K562 (cell line): ENCODE results near the gene ATG10. TPM values are rescaled to one million over a fixed set of nuclear protein-coding genes. Genes with fewer than 3 reads are reported as not detected.

Experiments used
- ATAC-seq: fragments of 200-7000 bp; cut with Tn5 transposase; 3 replicates; pipeline ENCODE4 v1.9.1; 2020; ENCODE audit warnings: moderate library complexity
- BruUV-seq: library from RNA; stranded (reverse); fragments of 400-500 nt; replicated peaks from 2 replicates; lab custom pipeline; 2021; lab: Mats Ljungman, UMichigan
- CTCF ChIA-PET: fragments of 300-600 bp; formaldehyde crosslinking; extraction: SDS; loops from one replicate; lab custom pipeline; 2021; ENCODE audit warnings: low intra/inter-chr PET ratio; lab: Yijun Ruan, JAX
- POLR2A ChIA-PET: fragments of 300-600, 350-650 bp; sonication (Branson Sonifier 250); formaldehyde crosslinking; extraction: SDS; loops from one replicate; lab custom pipeline; 2021; ENCODE audit warnings: antibody characterized with exemption, inconsistent platforms; lab: Yijun Ruan, JAX
- DNase-seq, 4 experiments: peaks; one replicate each; pipeline versions ENCODE4 v3.0.0 to v3.0.0-alpha.2; 2011 to 2018; ENCODE audit warnings: low spot score in 3 of 4, mixed read lengths in 3 of 4; ENCODE audit errors: extremely low read depth in 1 of 4
- FAIRE-seq: peaks from 2 replicates; lab custom pipeline; 2011; peaks lifted over from hg19 to GRCh38; lab: Jason Lieb, UNC
- H2AFZ ChIP-seq: 2 replicates; pipeline ENCODE4 v1.6.0; 2011; ENCODE audit warnings: low read depth, low read length, control low read depth, inconsistent platforms
- H3K27ac ChIP-seq: fragments of 200-600 bp; 3 replicates; pipeline ENCODE4 v1.8.0; 2011; ENCODE audit warnings: low read depth, mild to moderate bottlenecking, control low read depth, inconsistent platforms, low read length, moderate library complexity, mixed read lengths; ENCODE audit errors: extremely low read depth
- H3K27me3 ChIP-seq, 2 experiments: fragments of 300-600 bp in 1 of 2; 2 replicates in 1 of 2; 3 replicates in 1 of 2; pipeline versions ENCODE4 v1.6.0 to v1.8.0; 2011; ENCODE audit warnings: inconsistent platforms in 2 of 2, low read length in 2 of 2, mild to moderate bottlenecking in 1 of 2, mixed read lengths in 1 of 2, moderate library complexity in 1 of 2; ENCODE audit not compliant: control insufficient read depth in 2 of 2, insufficient read depth in 2 of 2
- H3K36me3 ChIP-seq: fragments of 300-600 bp; 3 replicates; pipeline ENCODE4 v1.8.0; 2011; ENCODE audit warnings: mild to moderate bottlenecking, low read length, inconsistent platforms; ENCODE audit not compliant: control insufficient read depth, insufficient read depth
- H3K4me1 ChIP-seq, 2 experiments: fragments of 200-600 bp in 1 of 2; replicated peaks in 1 of 2; 2 replicates in 1 of 2; 3 replicates in 1 of 2; pipeline versions ENCODE4 v1.5.1 to v1.8.0; 2011; ENCODE audit warnings: inconsistent platforms in 2 of 2, low read length in 2 of 2, mild to moderate bottlenecking in 1 of 2, mixed read lengths in 1 of 2, moderate library complexity in 1 of 2; ENCODE audit not compliant: control insufficient read depth in 2 of 2, insufficient read depth in 2 of 2
- H3K4me2 ChIP-seq: 2 replicates; pipeline ENCODE4 v1.6.1; 2011; ENCODE audit warnings: low read length, control low read depth, inconsistent platforms, mixed read lengths; ENCODE audit not compliant: insufficient read depth
- H3K4me3 ChIP-seq: fragments of 200-600 bp; sonication (generic), shearing (Covaris generic); 2 replicates; pipeline ENCODE4 v1.5.1; 2016; ENCODE audit warnings: control low read depth, inconsistent platforms
- H3K79me2 ChIP-seq: fragments of 200-600 bp; 3 replicates; pipeline ENCODE4 v1.8.0; 2011; ENCODE audit warnings: low read length, inconsistent platforms; ENCODE audit not compliant: control insufficient read depth, insufficient read depth
- H3K9ac ChIP-seq, 2 experiments: 2 replicates each; pipeline versions ENCODE4 v1.6.0 to v1.6.1; 2011; ENCODE audit warnings: low read depth in 2 of 2, low read length in 2 of 2, control low read depth in 1 of 2, inconsistent platforms in 1 of 2, mild to moderate bottlenecking in 1 of 2, mixed read lengths in 1 of 2; ENCODE audit not compliant: insufficient read depth in 1 of 2
- H3K9me1 ChIP-seq: one replicate; pipeline ENCODE4 v1.6.0; 2011; ENCODE audit warnings: inconsistent platforms, mild to moderate bottlenecking, low read length, moderate library complexity; ENCODE audit not compliant: control insufficient read depth, insufficient read depth
- H3K9me3 ChIP-seq: replicated peaks from 2 replicates; pipeline ENCODE4 v1.5.1; 2011; ENCODE audit warnings: low read depth, low read length, inconsistent platforms; ENCODE audit not compliant: control insufficient read depth, insufficient read depth
- H4K20me1 ChIP-seq: replicated peaks from 2 replicates; pipeline ENCODE4 v1.6.1; 2011; ENCODE audit warnings: low read length, inconsistent platforms, mixed read lengths; ENCODE audit not compliant: control insufficient read depth, insufficient read depth
- JUN ChIP-seq, 2 experiments: sonication (generic) in 1 of 2; formaldehyde crosslinking in 1 of 2; IDR thresholded peaks; 2 replicates each; pipeline versions ENCODE4 v1.6.1 to v1.8.0; 2012 to 2022; ENCODE audit warnings: borderline replicate concordance in 2 of 2, mild to moderate bottlenecking in 2 of 2, improper control_type of control experiment in 1 of 2, low read depth in 1 of 2, low read length in 1 of 2, missing genetic modification reagents in 1 of 2
- PHF8 ChIP-seq: fragments of 200-600 bp; sonication (generic); IDR thresholded peaks from 2 replicates; pipeline ENCODE4 v1.6.1; 2012; ENCODE audit warnings: mixed run types, mild to moderate bottlenecking, inconsistent platforms, low read length, moderate library complexity, borderline replicate concordance
- PURB ChIP-seq: sonication (generic); formaldehyde crosslinking; IDR thresholded peaks from 2 replicates; pipeline ENCODE4 v1.9.0; 2021; ENCODE audit warnings: low read depth, mild to moderate bottlenecking, missing genetic modification reagents
- TBL1XR1 ChIP-seq, 2 experiments: IDR thresholded peaks; 2 replicates each; pipeline ENCODE4 v1.6.1; 2012; ENCODE audit warnings: improper control_type of control experiment in 2 of 2, low read length in 2 of 2, mild to moderate bottlenecking in 1 of 2
- ZBED1 ChIP-seq: IDR thresholded peaks from 2 replicates; pipeline ENCODE4 v1.6.1; 2014
- ZNF133 ChIP-seq: fragments of 250-450 bp; sonication (Bioruptor Pico); IDR thresholded peaks from 2 replicates; pipeline ENCODE4 v1.4.0; 2020; ENCODE audit warnings: mild to moderate bottlenecking
- ZNF217 ChIP-seq: sonication (generic); formaldehyde crosslinking; IDR thresholded peaks from 2 replicates; pipeline ENCODE4 v1.8.0; 2022; ENCODE audit warnings: mild to moderate bottlenecking, missing genetic modification reagents
- WGBS: fragments of 100-300 bp; shearing (Covaris generic); methylation state at CpG from one replicate; pipeline ENCODE4 v1.1.6; 2016; ENCODE audit warnings: low coverage, mixed read lengths; ENCODE audit not compliant: insufficient coverage; ENCODE audit errors: missing lambda C conversion rate; 5-methylcytosine and 5-hydroxymethylcytosine counted together
- in situ Hi-C: fragments of 300-500 bp; cut with MboI; formaldehyde crosslinking; loops from 4 replicates; pipeline ENCODE4 v1.15.0; 2018; ENCODE audit warnings: inconsistent platforms, mixed read lengths
- intact Hi-C: fragments of 100-400 bp; cut with micrococcal nuclease; formaldehyde crosslinking; loops from 2 replicates; pipeline ENCODE4 v1.14.2; 2022
- polyA plus RNA-seq, 8 experiments: library from polyadenylated mRNA; depleted of rRNA in 4 of 8; stranded (reverse) in 5 of 8; unstranded in 3 of 8; fragments of >200 nt; fragmentation: Nextera tagmentation in 2 of 8; fragmentation: Illumina TruSeq in 1 of 8; extraction: Ambion mirVana in 2 of 8; extraction: Trizol in 1 of 8; gene quantifications; 2 replicates each; pipeline versions ENCODE4 v1.2.1 to v1.2.3, GENCODE V29; 2011 to 2014; ENCODE audit warnings: inconsistent platforms in 1 of 8, missing spikeins in 1 of 8
- total RNA-seq, 7 experiments: library from RNA; depleted of rRNA in 6 of 7; stranded (reverse); fragments of >200 nt in 6 of 7; fragmentation: Illumina TruSeq in 2 of 7; extraction: Trizol in 2 of 7; gene quantifications; 2 replicates each; pipeline versions ENCODE4 v1.2.1 to v1.2.3, GENCODE V29; 2011 to 2021; ENCODE audit warnings: low replicate concordance in 1 of 7
- TF ChIP-seq, protein P1 (sequence below), 2 experiments: fragments of 450-650 bp in 1 of 2; sonication (generic) in 1 of 2; formaldehyde crosslinking in 1 of 2; IDR thresholded peaks in 1 of 2; conservative IDR thresholded peaks in 1 of 2; 2 replicates each; pipeline versions ENCODE4 v1.6.1 to v1.8.1; 2016 to 2023; ENCODE audit warnings: mild to moderate bottlenecking in 2 of 2, moderate library complexity in 2 of 2, inconsistent platforms in 1 of 2, missing genetic modification reagents in 1 of 2
- TF ChIP-seq, protein P2 (sequence below): fragments of 450-650 bp; formaldehyde crosslinking; IDR thresholded peaks from 2 replicates; pipeline ENCODE4 v1.4.0; 2022; ENCODE audit warnings: mild to moderate bottlenecking, moderate library complexity
- TF ChIP-seq, protein P3 (sequence below): sonication (generic); formaldehyde crosslinking; IDR thresholded peaks from 2 replicates; pipeline ENCODE4 v1.8.0; 2022; ENCODE audit warnings: mild to moderate bottlenecking, missing genetic modification reagents
- TF ChIP-seq, protein P4 (sequence below): IDR thresholded peaks from 2 replicates; pipeline ENCODE4 v1.6.1; 2014; ENCODE audit warnings: antibody characterized with exemption

Gene ATG10
- total and polyA plus RNA-seq, 9 of the 15 experiments (the other 6 are each of a cell fraction or from before 2014, with no cell fraction given): 7.0 to 18.8 (median 14.6) TPM

DNA sequence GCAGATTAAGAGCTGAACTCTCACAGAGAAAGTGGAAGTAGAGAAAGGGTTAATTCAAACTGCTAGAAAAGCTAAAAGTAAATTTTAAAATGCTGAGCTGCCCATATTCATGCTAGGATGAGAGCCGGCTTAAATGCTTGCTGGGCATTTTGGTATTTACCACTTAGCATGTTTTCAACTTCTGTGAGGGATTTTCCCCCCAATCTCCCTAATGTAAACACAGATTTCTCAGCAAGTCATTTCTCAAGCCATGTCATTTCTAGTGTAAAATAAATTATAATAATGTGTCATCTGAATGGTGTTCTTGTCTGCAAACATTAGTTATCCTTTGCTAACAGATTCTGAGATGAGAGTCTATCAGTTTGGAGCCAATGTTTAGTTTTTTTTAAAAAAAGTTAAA lies 284.0 kb downstream of the ATG10 start:
- no peaks in the 10 kb centered on the region for H3K27me3 ChIP-seq
- H4K20me1 ChIP-seq: no peaks in the 10 kb centered on the region
- no peaks in the 10 kb centered on the region for H3K36me3 ChIP-seq
- CTCF ChIA-PET: no interaction called here
- in situ Hi-C loops (no loop called here), intact Hi-C loops (no loop called here)
- H3K4me2 ChIP-seq: no peak overlapping the region
- no peak for TF ChIP-seq TBL1XR1 (IDR thresholded peaks at IDR 0.05; ENCODE audit: low read length in 2 of 2)
- TF ChIP-seq, protein P1, sequence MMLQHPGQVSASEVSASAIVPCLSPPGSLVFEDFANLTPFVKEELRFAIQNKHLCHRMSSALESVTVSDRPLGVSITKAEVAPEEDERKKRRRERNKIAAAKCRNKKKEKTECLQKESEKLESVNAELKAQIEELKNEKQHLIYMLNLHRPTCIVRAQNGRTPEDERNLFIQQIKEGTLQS (IDR thresholded peaks at IDR 0.05): no peak
- TF ChIP-seq, protein P1 (CRISPR knock-in tag; conservative IDR thresholded peaks at IDR 0.05): no peak
- no peak for TF ChIP-seq JUN (IDR thresholded peaks at IDR 0.05; ENCODE audit: borderline replicate concordance, low read depth, low read length)
- TF ChIP-seq JUN (CRISPR knock-in tag; IDR thresholded peaks at IDR 0.05; ENCODE audit: borderline replicate concordance): no peak
- TF ChIP-seq ZNF217 (CRISPR knock-in tag): no peak
- TF ChIP-seq, protein P2, sequence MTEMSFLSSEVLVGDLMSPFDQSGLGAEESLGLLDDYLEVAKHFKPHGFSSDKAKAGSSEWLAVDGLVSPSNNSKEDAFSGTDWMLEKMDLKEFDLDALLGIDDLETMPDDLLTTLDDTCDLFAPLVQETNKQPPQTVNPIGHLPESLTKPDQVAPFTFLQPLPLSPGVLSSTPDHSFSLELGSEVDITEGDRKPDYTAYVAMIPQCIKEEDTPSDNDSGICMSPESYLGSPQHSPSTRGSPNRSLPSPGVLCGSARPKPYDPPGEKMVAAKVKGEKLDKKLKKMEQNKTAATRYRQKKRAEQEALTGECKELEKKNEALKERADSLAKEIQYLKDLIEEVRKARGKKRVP (CRISPR knock-in tag): no peak
- TF ChIP-seq ZNF133: no peak
- no peak for TF ChIP-seq PHF8
- TF ChIP-seq PURB (CRISPR knock-in tag): no peak
- TF ChIP-seq, protein P3, sequence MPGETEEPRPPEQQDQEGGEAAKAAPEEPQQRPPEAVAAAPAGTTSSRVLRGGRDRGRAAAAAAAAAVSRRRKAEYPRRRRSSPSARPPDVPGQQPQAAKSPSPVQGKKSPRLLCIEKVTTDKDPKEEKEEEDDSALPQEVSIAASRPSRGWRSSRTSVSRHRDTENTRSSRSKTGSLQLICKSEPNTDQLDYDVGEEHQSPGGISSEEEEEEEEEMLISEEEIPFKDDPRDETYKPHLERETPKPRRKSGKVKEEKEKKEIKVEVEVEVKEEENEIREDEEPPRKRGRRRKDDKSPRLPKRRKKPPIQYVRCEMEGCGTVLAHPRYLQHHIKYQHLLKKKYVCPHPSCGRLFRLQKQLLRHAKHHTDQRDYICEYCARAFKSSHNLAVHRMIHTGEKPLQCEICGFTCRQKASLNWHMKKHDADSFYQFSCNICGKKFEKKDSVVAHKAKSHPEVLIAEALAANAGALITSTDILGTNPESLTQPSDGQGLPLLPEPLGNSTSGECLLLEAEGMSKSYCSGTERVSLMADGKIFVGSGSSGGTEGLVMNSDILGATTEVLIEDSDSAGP (CRISPR knock-in tag): no peak
- TF ChIP-seq, protein P4, sequence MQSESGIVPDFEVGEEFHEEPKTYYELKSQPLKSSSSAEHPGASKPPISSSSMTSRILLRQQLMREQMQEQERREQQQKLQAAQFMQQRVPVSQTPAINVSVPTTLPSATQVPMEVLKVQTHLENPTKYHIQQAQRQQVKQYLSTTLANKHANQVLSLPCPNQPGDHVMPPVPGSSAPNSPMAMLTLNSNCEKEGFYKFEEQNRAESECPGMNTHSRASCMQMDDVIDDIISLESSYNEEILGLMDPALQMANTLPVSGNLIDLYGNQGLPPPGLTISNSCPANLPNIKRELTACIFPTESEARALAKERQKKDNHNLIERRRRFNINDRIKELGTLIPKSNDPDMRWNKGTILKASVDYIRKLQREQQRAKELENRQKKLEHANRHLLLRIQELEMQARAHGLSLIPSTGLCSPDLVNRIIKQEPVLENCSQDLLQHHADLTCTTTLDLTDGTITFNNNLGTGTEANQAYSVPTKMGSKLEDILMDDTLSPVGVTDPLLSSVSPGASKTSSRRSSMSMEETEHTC: no peak
- TF ChIP-seq ZBED1: no peak
- BruUV-seq: no TSS peak
- POLR2A ChIA-PET: interaction anchor here (1.1 to 2.1 kb wide), 2 partner anchors 8 to 23 kb away, joined by 3 to 4 read pairs; partner anchors contain the start of gene RPS23
- no peaks in the 10 kb centered on the region for H3K4me1 ChIP-seq
- no peak overlapping the region for H2AFZ ChIP-seq
- H3K4me3 ChIP-seq: no peak overlapping the region
- H3K9me1 ChIP-seq: no peaks in the 10 kb centered on the region
- ATAC-seq (no peak), FAIRE-seq (no peak), DNase-seq (no peak)
- no peaks in the 10 kb centered on the region for H3K9me3 ChIP-seq
- WGBS: 81% methylated on average over 1 of the region's 1 CpG
- H3K79me2 ChIP-seq: no peaks in the 10 kb centered on the region
- H3K9ac ChIP-seq: no peak overlapping the region
- no peak overlapping the region for H3K27ac ChIP-seq
